SK-N-SH treated with all-trans-retinoic acid at 6 μM for 48 hours (cell line): Measurements from ENCODE around the gene NAPG.
"Not testable (repeated sequence)": the region's sequence is repeated elsewhere in the genome, so short reads cannot be mapped to it uniquely, and the experiment has no call there.

ENCODE experiments used
- CREB5 ChIP-seq: fragments of 250-450 bp; sonication (Bioruptor Pico); IDR thresholded peaks from 2 replicates; pipeline ENCODE4 v1.5.1; 2020; ENCODE audit warnings: low read depth, mild to moderate bottlenecking, moderate library complexity
- CSRNP3 ChIP-seq: fragments of 250-450 bp; sonication (Bioruptor Pico); IDR thresholded peaks from 2 replicates; pipeline ENCODE4 v1.5.1; 2021; ENCODE audit warnings: mild to moderate bottlenecking, moderate library complexity
- ISL1 ChIP-seq: fragments of 250-450 bp; sonication (Bioruptor Pico); IDR thresholded peaks from 2 replicates; pipeline ENCODE4 v2.1.2; 2022; ENCODE audit warnings: mild to moderate bottlenecking, moderate library complexity
- OSR1 ChIP-seq: fragments of 250-450 bp; sonication (Bioruptor Pico); IDR thresholded peaks from 2 replicates; pipeline ENCODE4 v1.8.0; 2022; ENCODE audit warnings: moderate library complexity, mild to moderate bottlenecking, inconsistent platforms
- PATZ1 ChIP-seq: fragments of 250-450 bp; sonication (Bioruptor Pico); IDR thresholded peaks from 2 replicates; pipeline ENCODE4 v1.8.0; 2020; ENCODE audit warnings: mild to moderate bottlenecking, moderate library complexity, borderline replicate concordance
- POU6F1 ChIP-seq: fragments of 250-450 bp; sonication (Bioruptor Pico); IDR thresholded peaks from 2 replicates; pipeline ENCODE4 v1.8.0; 2021; ENCODE audit warnings: low read depth, mild to moderate bottlenecking, moderate library complexity, borderline replicate concordance
- RARB ChIP-seq: fragments of 250-450 bp; sonication (Bioruptor Pico); IDR thresholded peaks from 2 replicates; pipeline ENCODE4 v1.8.0; 2021; ENCODE audit warnings: mild to moderate bottlenecking, moderate library complexity
- TSHZ2 ChIP-seq: fragments of 250-450 bp; sonication (Bioruptor Pico); IDR thresholded peaks from 2 replicates; pipeline ENCODE4 v1.5.0; 2020; ENCODE audit warnings: mild to moderate bottlenecking, moderate library complexity
- ZFP30 ChIP-seq: fragments of 450-650 bp; formaldehyde crosslinking; IDR thresholded peaks from 2 replicates; pipeline ENCODE4 v1.5.0; 2022; ENCODE audit warnings: mild to moderate bottlenecking, moderate library complexity
- ZNF8 ChIP-seq: fragments of 450-650 bp; formaldehyde crosslinking; IDR thresholded peaks from 2 replicates; pipeline ENCODE4 v1.5.0; 2020; ENCODE audit warnings: mild to moderate bottlenecking, moderate library complexity

- TF ChIP-seq TSHZ2; CSRNP3 (CRISPR knock-in tag); ZNF8 (CRISPR knock-in tag); PATZ1 (CRISPR knock-in tag); POU6F1 (CRISPR knock-in tag); ISL1 (CRISPR knock-in tag); CREB5 (CRISPR knock-in tag); RARB (CRISPR knock-in tag); OSR1; ZFP30: not testable (repeated sequence)
These were observed 30.4 kb downstream of the NAPG start for GRCh38 chr18:10556251-10556650.
